Measurements from ENCODE around the gene ZNF778. TPM values are rescaled to one million over a fixed set of nuclear protein-coding genes. Genes with fewer than 3 reads are reported as not detected.

The ZNF778 gene
- total RNA-seq (10 to 100 TPM; 11.6 to 14.1 TPM), polyA plus RNA-seq (ENCODE audit: insufficient read length in 2 of 2) (10 to 100 TPM; 10.7 to 11.0 TPM)
- long read RNA-seq, donor 1, partial matches to known transcripts = 0 of 1 reads
- long read RNA-seq, donor 1, other reads (novel, unspliced or antisense) = 0 of 1 reads
- long read RNA-seq, donor 2 = 0 reads
- long read RNA-seq, donor 3, partial matches to known transcripts = 5 of 6 reads
- long read RNA-seq, donor 3, other reads (novel, unspliced or antisense) = 0 of 6 reads
- long read RNA-seq, donor 4, full-length matches to known transcripts = 2 of 2 reads
- long read RNA-seq, donor 4, partial matches to known transcripts = 0 of 2 reads
- long read RNA-seq, donor 4, other reads (novel, unspliced or antisense) = 0 of 2 reads

GRCh38 chr16:89217388-89218191 lies at the start of gene ZNF778:
Gene ZNF778 (plus strand): TSS chr16:89217703. CDS start chr16:89221128, 3,425 bp downstream.
- Histone ChIP-seq H3K27ac (ENCODE audit: low read depth, low read length) (peak within 1 kb of the TSS; percentile 93), H3K4me3 (ENCODE audit: low read depth, low read length) (peak within 1 kb of the TSS; percentile 97), H3K4me1 (ENCODE audit: control insufficient read depth, insufficient read depth, low read length) (peaks cover 12% of the 10 kb centered on the region), H3K9me3 (ENCODE audit: control insufficient read depth, insufficient read depth, low read length) (no peaks in the 10 kb centered on the region), H3K36me3 (ENCODE audit: control insufficient read depth, insufficient read depth, low read length) (peaks cover 28% of the 10 kb centered on the region), H3K27me3 (ENCODE audit: control insufficient read depth, insufficient read depth, low read length) (no peaks in the 10 kb centered on the region)
- WGBS (ENCODE audit: insufficient coverage) = under 1% methylated on average over 83 of the region's 91 CpGs
- peak; percentile 64 to 94 (median 78) for DNase-seq (ENCODE audit: low read depth in 4 of 6, low spot score in 6 of 6)

- no peaks in the 10 kb centered on the region for H3K9me3 ChIP-seq (ENCODE audit: control insufficient read depth, insufficient read depth, low read length)
- peaks cover 2% of the 10 kb centered on the region for H3K36me3 ChIP-seq (ENCODE audit: control insufficient read depth, insufficient read depth, low read length)
- WGBS (ENCODE audit: insufficient coverage) = 72% methylated on average over 16 of the region's 23 CpGs
- no peak for DNase-seq (ENCODE audit: low read depth in 4 of 6, low spot score in 6 of 6)
- peaks cover 62% of the 10 kb centered on the region for H3K4me1 ChIP-seq (ENCODE audit: control insufficient read depth, insufficient read depth, low read length)
- no peak overlapping the region for H3K4me3 ChIP-seq (ENCODE audit: low read depth, low read length)
- no peak overlapping the region for H3K27ac ChIP-seq (ENCODE audit: low read depth, low read length)
- peaks cover 12% of the 10 kb centered on the region for H3K27me3 ChIP-seq (ENCODE audit: control insufficient read depth, insufficient read depth, low read length)
Measured at GRCh38 chr16:89168381-89169189, 48.9 kb upstream of the ZNF778 start.

- DNase-seq (ENCODE audit: low read depth in 4 of 6, low spot score in 6 of 6) = no peak
- Histone ChIP-seq H3K4me3 (ENCODE audit: low read depth, low read length) (no peak overlapping the region), H3K27ac (ENCODE audit: low read depth, low read length) (no peak overlapping the region), H3K9me3 (ENCODE audit: control insufficient read depth, insufficient read depth, low read length) (no peaks in the 10 kb centered on the region), H3K27me3 (ENCODE audit: control insufficient read depth, insufficient read depth, low read length) (peaks cover 12% of the 10 kb centered on the region), H3K36me3 (ENCODE audit: control insufficient read depth, insufficient read depth, low read length) (peaks cover 2% of the 10 kb centered on the region), H3K4me1 (ENCODE audit: control insufficient read depth, insufficient read depth, low read length) (peaks cover 64% of the 10 kb centered on the region)
- 88% methylated on average over 9 of the region's 14 CpGs for WGBS (ENCODE audit: insufficient coverage)
Measured at GRCh38 chr16:89169778-89170177, 47.7 kb upstream of the ZNF778 start.

- Histone ChIP-seq H3K27me3 (ENCODE audit: control insufficient read depth, insufficient read depth, low read length) (peaks cover 12% of the 10 kb centered on the region), H3K4me3 (ENCODE audit: low read depth, low read length) (peak overlapping the region; percentile 11), H3K4me1 (ENCODE audit: control insufficient read depth, insufficient read depth, low read length) (peaks cover 69% of the 10 kb centered on the region), H3K9me3 (ENCODE audit: control insufficient read depth, insufficient read depth, low read length) (no peaks in the 10 kb centered on the region), H3K27ac (ENCODE audit: low read depth, low read length) (no peak overlapping the region), H3K36me3 (ENCODE audit: control insufficient read depth, insufficient read depth, low read length) (peaks cover 2% of the 10 kb centered on the region)
- peak in 1 of 6 donors; percentile 29 for DNase-seq (ENCODE audit: low read depth in 4 of 6, low spot score in 6 of 6)
- WGBS (ENCODE audit: insufficient coverage) = 23% methylated on average over 30 of the region's 34 CpGs
Measured at GRCh38 chr16:89170346-89171215, 46.9 kb upstream of the ZNF778 start.

- peak in 5 of 6 donors; percentile 71 to 98 (median 81) for DNase-seq (ENCODE audit: low read depth in 4 of 6, low spot score in 6 of 6)
- peak within 1 kb of the TSS; percentile 11 for H3K4me3 ChIP-seq (ENCODE audit: low read depth, low read length)
- peaks cover 2% of the 10 kb centered on the region for H3K36me3 ChIP-seq (ENCODE audit: control insufficient read depth, insufficient read depth, low read length)
- peaks cover 12% of the 10 kb centered on the region for H3K27me3 ChIP-seq (ENCODE audit: control insufficient read depth, insufficient read depth, low read length)
- H3K27ac ChIP-seq (ENCODE audit: low read depth, low read length) = no peak within 1 kb of the TSS
- H3K4me1 ChIP-seq (ENCODE audit: control insufficient read depth, insufficient read depth, low read length) = peaks cover 77% of the 10 kb centered on the region
- no peaks in the 10 kb centered on the region for H3K9me3 ChIP-seq (ENCODE audit: control insufficient read depth, insufficient read depth, low read length)
- WGBS (ENCODE audit: insufficient coverage) = 5% methylated on average over 59 of the region's 74 CpGs
Measured at GRCh38 chr16:89171216-89172170, 46.0 kb upstream of the ZNF778 start, which contains the start of gene CDH15. Gene CDH15 (plus strand): TSS chr16:89171748. CDS start chr16:89171832, 84 bp downstream.

GRCh38 chr16:89172171-89172527 lies 45.4 kb upstream of the ZNF778 start:
- DNase-seq (ENCODE audit: low read depth in 4 of 6, low spot score in 6 of 6) = no peak
- Histone ChIP-seq H3K27me3 (ENCODE audit: control insufficient read depth, insufficient read depth, low read length) (peaks cover 12% of the 10 kb centered on the region), H3K9me3 (ENCODE audit: control insufficient read depth, insufficient read depth, low read length) (no peaks in the 10 kb centered on the region), H3K27ac (ENCODE audit: low read depth, low read length) (no peak overlapping the region), H3K4me1 (ENCODE audit: control insufficient read depth, insufficient read depth, low read length) (peaks cover 74% of the 10 kb centered on the region), H3K4me3 (ENCODE audit: low read depth, low read length) (no peak overlapping the region), H3K36me3 (ENCODE audit: control insufficient read depth, insufficient read depth, low read length) (peaks cover 2% of the 10 kb centered on the region)
- WGBS (ENCODE audit: insufficient coverage) = 74% methylated on average over 11 of the region's 11 CpGs

- peaks cover 69% of the 10 kb centered on the region for H3K4me1 ChIP-seq (ENCODE audit: control insufficient read depth, insufficient read depth, low read length)
- H3K36me3 ChIP-seq (ENCODE audit: control insufficient read depth, insufficient read depth, low read length) = peaks cover 2% of the 10 kb centered on the region
- peaks cover 12% of the 10 kb centered on the region for H3K27me3 ChIP-seq (ENCODE audit: control insufficient read depth, insufficient read depth, low read length)
- no peak overlapping the region for H3K27ac ChIP-seq (ENCODE audit: low read depth, low read length)
- WGBS (ENCODE audit: insufficient coverage) = 32% methylated on average over 10 of the region's 13 CpGs
- H3K9me3 ChIP-seq (ENCODE audit: control insufficient read depth, insufficient read depth, low read length) = no peaks in the 10 kb centered on the region
- peak in 2 of 6 donors; percentile 36 to 53 for DNase-seq (ENCODE audit: low read depth in 4 of 6, low spot score in 6 of 6)
- no peak overlapping the region for H3K4me3 ChIP-seq (ENCODE audit: low read depth, low read length)
Measured at GRCh38 chr16:89172528-89173173, 44.9 kb upstream of the ZNF778 start.

All from spinal cord (tissue), 10 donors.